Muscle layer of colon (tissue), 2 donors: ENCODE measurements around the gene SERPINB6.
"Not testable (repeated sequence)": the region's sequence is repeated elsewhere in the genome, so short reads cannot be mapped to it uniquely, and the experiment has no call there.

Experiments
- H3K27ac ChIP-seq: one replicate; pipeline ENCODE4 v1.7.0; 2013; ENCODE audit warnings: low read depth, mild to moderate bottlenecking, low read length, moderate library complexity
- H3K27me3 ChIP-seq, 2 donors: one replicate each; pipeline ENCODE4 v1.7.0; 2013; ENCODE audit warnings: low read length in 2 of 2, mild to moderate bottlenecking in 2 of 2; ENCODE audit not compliant: insufficient read depth in 2 of 2, control insufficient read depth in 1 of 2
- H3K36me3 ChIP-seq: one replicate; pipeline ENCODE4 v1.7.0; 2013; ENCODE audit warnings: mild to moderate bottlenecking, low read length; ENCODE audit not compliant: insufficient read depth
- H3K4me1 ChIP-seq: one replicate; pipeline ENCODE4 v1.7.0; 2013; ENCODE audit warnings: mild to moderate bottlenecking, low read length; ENCODE audit not compliant: insufficient read depth
- H3K4me3 ChIP-seq, 2 donors: one replicate each; pipeline ENCODE4 v1.7.0; 2013; ENCODE audit warnings: low read length in 2 of 2, low read depth in 1 of 2, mild to moderate bottlenecking in 1 of 2, moderate library complexity in 1 of 2
- H3K9ac ChIP-seq: one replicate; pipeline ENCODE4 v1.7.0; 2013; ENCODE audit warnings: low read length
- H3K9me3 ChIP-seq: one replicate; pipeline ENCODE4 v1.7.0; 2013; ENCODE audit warnings: mild to moderate bottlenecking, low read length
- donor health status: abdominal sarcoma.
- donor health status: Adenocarcinoma of cecum.

SERPINB6 gene

GRCh38 chr6:2984738-2985406, 13.5 kb upstream of the SERPINB6 start:
- Histone ChIP-seq H3K27me3 (no peaks in the 10 kb centered on the region), H3K4me1 (peaks cover 41% of the 10 kb centered on the region), H3K27ac (no peak overlapping the region), H3K4me3 (no peak overlapping the region), H3K9ac (no peak overlapping the region), H3K36me3 (no peaks in the 10 kb centered on the region), H3K9me3 (no peaks in the 10 kb centered on the region)

- Histone ChIP-seq H3K9me3 (no peaks in the 10 kb centered on the region), H3K4me1 (peaks cover 32% of the 10 kb centered on the region), H3K36me3 (no peaks in the 10 kb centered on the region), H3K27ac (no peak overlapping the region), H3K9ac (no peak overlapping the region), H3K27me3 (no peaks in the 10 kb centered on the region), H3K4me3 (no peak overlapping the region)
Measured at GRCh38 chr6:2982426-2983117, 11.2 kb upstream of the SERPINB6 start.

- Histone ChIP-seq H3K27ac (no peak overlapping the region), H3K9ac (no peak overlapping the region), H3K9me3 (no peaks in the 10 kb centered on the region), H3K27me3 (no peaks in the 10 kb centered on the region), H3K4me3 (no peak overlapping the region), H3K36me3 (no peaks in the 10 kb centered on the region), H3K4me1 (peaks cover 20% of the 10 kb centered on the region)
Measured at GRCh38 chr6:2980465-2980855, 9.1 kb upstream of the SERPINB6 start.

GRCh38 chr6:2979819-2980464, 8.6 kb upstream of the SERPINB6 start:
- H3K27me3 ChIP-seq: no peaks in the 10 kb centered on the region
- H3K9me3 ChIP-seq: no peaks in the 10 kb centered on the region
- H3K4me1 ChIP-seq: peaks cover 20% of the 10 kb centered on the region
- no peak overlapping the region for H3K4me3 ChIP-seq
- H3K36me3 ChIP-seq: no peaks in the 10 kb centered on the region
- no peak overlapping the region for H3K9ac ChIP-seq
- no peak overlapping the region for H3K27ac ChIP-seq

GRCh38 chr6:2978923-2979322, 7.6 kb upstream of the SERPINB6 start:
- H3K9me3 ChIP-seq: no peaks in the 10 kb centered on the region
- H3K4me1 ChIP-seq: peaks cover 20% of the 10 kb centered on the region
- H3K36me3 ChIP-seq: no peaks in the 10 kb centered on the region
- no peak overlapping the region for H3K9ac ChIP-seq
- no peaks in the 10 kb centered on the region for H3K27me3 ChIP-seq
- H3K4me3 ChIP-seq: no peak overlapping the region
- no peak overlapping the region for H3K27ac ChIP-seq

GRCh38 chr6:2977799-2978590, 6.6 kb upstream of the SERPINB6 start:
- H3K27me3 ChIP-seq: no peaks in the 10 kb centered on the region
- H3K27ac ChIP-seq: no peak overlapping the region
- H3K4me1 ChIP-seq: peaks cover 20% of the 10 kb centered on the region
- no peaks in the 10 kb centered on the region for H3K9me3 ChIP-seq
- no peak overlapping the region for H3K9ac ChIP-seq
- no peaks in the 10 kb centered on the region for H3K36me3 ChIP-seq
- no peak overlapping the region for H3K4me3 ChIP-seq

GRCh38 chr6:2977290-2977689, 5.9 kb upstream of the SERPINB6 start:
- Histone ChIP-seq H3K4me3 (no peak overlapping the region), H3K27ac (no peak overlapping the region), H3K27me3 (no peaks in the 10 kb centered on the region), H3K9ac (no peak overlapping the region), H3K9me3 (no peaks in the 10 kb centered on the region), H3K4me1 (peaks cover 20% of the 10 kb centered on the region), H3K36me3 (no peaks in the 10 kb centered on the region)

- no peak overlapping the region for H3K4me3 ChIP-seq
- peaks cover 17% of the 10 kb centered on the region for H3K4me1 ChIP-seq
- no peak overlapping the region for H3K27ac ChIP-seq
- no peaks in the 10 kb centered on the region for H3K9me3 ChIP-seq
- H3K27me3 ChIP-seq: no peaks in the 10 kb centered on the region
- no peaks in the 10 kb centered on the region for H3K36me3 ChIP-seq
- H3K9ac ChIP-seq: no peak overlapping the region
Measured at GRCh38 chr6:2976571-2977085, 5.3 kb upstream of the SERPINB6 start.

GRCh38 chr6:2976060-2976459, 4.7 kb upstream of the SERPINB6 start:
- H3K9me3 ChIP-seq: no peaks in the 10 kb centered on the region
- H3K9ac ChIP-seq: no peak overlapping the region
- H3K27ac ChIP-seq: no peak overlapping the region
- no peak overlapping the region for H3K4me3 ChIP-seq
- no peaks in the 10 kb centered on the region for H3K27me3 ChIP-seq
- H3K4me1 ChIP-seq: peaks cover 11% of the 10 kb centered on the region
- no peaks in the 10 kb centered on the region for H3K36me3 ChIP-seq

- H3K36me3 ChIP-seq: no peaks in the 10 kb centered on the region
Measured at GRCh38 chr6:2973676-2974075, 2.3 kb upstream of the SERPINB6 start.

GRCh38 chr6:2973180-2973579, 1.8 kb upstream of the SERPINB6 start:
- not testable (repeated sequence) for H3K27ac ChIP-seq, H3K27me3 ChIP-seq
- H3K4me1 ChIP-seq: peaks cover 17% of the 10 kb centered on the region

More at GRCh38 chr6:2973676-2974075, 2.3 kb upstream of the SERPINB6 start:
- Histone ChIP-seq H3K4me3 (no peak overlapping the region), H3K4me1 (peaks cover 17% of the 10 kb centered on the region), H3K9me3 (no peaks in the 10 kb centered on the region), H3K27me3 (no peaks in the 10 kb centered on the region), H3K27ac (no peak overlapping the region), H3K9ac (no peak overlapping the region)

More at GRCh38 chr6:2973180-2973579, 1.8 kb upstream of the SERPINB6 start:
- H3K9me3 ChIP-seq, H3K36me3 ChIP-seq, H3K4me3 ChIP-seq, H3K9ac ChIP-seq: not testable (repeated sequence)
